Hematopoietic multipotent progenitor cell (in vitro differentiated cells): ENCODE measurements around the gene TUBGCP3. TPM values are rescaled to one million over a fixed set of nuclear protein-coding genes. Genes with fewer than 3 reads are reported as not detected.
"Not testable (repeated sequence)": the region's sequence is repeated elsewhere in the genome, so short reads cannot be mapped to it uniquely, and the experiment has no call there.

Source experiments
- DNase-seq, 3 donors: peaks; one replicate each; pipeline ENCODE4 v3.0.0-alpha.2; 2011 to 2015; ENCODE audit warnings: low read depth in 2 of 3, low spot score in 2 of 3
- total RNA-seq: library from RNA; depleted of rRNA; stranded (reverse); fragments of >200 nt; gene quantifications from one replicate; pipeline ENCODE4 v1.2.3, GENCODE V29; 2012

TUBGCP3 gene
- total RNA-seq, 1 donor: 40.4 TPM

- no peak for DNase-seq
These were observed 8.6 kb downstream of the TUBGCP3 start for GRCh38 chr13:112579310-112579843.

DNA sequence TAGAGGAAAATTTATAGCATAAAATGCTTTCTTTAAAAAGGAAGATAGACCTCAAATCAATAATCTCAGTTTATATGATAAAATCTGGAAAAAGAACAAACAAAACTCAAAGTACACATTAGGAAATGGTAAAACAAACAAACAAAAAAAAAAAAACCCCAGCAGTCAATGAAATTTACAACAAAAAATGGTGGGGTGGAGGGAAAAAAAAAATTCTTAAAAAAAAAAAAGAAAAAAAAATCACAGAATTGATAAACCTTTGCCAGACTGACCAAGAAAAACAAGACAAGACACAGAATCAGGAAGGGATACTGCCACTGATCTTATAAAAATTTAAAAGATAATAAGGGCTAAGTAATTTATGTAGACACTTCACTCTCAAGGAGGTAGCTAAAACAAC lies 11.2 kb downstream of the TUBGCP3 start:
- DNase-seq: no peak

DNA sequence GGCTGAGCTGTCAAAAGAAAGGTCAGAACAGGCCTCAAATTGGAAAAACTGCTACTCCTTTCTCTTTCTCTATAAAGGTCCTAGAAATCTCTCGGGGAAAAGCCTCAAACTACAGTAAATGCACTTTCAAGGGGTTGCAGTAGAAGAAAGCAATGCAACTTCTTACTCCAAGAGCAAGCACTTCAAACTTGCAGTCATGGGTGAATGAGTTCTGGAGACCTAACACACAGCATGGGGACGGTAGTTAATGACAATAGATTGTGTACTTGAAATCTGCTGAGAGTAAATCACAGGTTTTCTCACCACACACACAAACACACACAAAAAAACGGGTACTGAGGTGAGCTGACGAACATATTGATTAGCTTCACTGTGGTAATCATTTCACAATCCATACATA lies 11.8 kb downstream of the TUBGCP3 start:
- DNase-seq: no peak

- DNase-seq: no peak
These were observed 12.3 kb downstream of the TUBGCP3 start for GRCh38 chr13:112575675-112576074.

- DNase-seq: peak in 2 of 3 donors; percentile 26 to 32
These were observed 12.9 kb downstream of the TUBGCP3 start for GRCh38 chr13:112574834-112575613.

DNA sequence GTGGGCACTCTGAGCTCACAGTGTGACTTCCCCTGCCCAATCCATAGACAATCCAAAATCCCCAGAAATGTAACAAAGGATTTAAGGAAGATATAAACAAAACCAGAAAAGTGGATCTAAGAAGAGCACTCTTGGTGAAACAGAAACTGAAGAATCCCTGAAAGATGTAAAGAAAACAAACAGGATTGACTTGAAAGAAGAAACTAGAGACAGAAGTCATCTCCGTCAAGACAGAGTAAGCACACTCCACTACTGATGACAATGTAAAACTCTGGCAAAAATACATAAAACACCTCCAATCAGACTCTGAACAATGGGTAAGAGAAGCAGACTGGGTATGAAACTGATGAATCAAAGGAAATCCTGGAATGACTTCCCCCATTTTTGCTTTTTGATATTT lies 13.5 kb downstream of the TUBGCP3 start:
- peak in 1 of 3 donors; percentile 10 for DNase-seq

- no peak for DNase-seq
These were observed 14.2 kb downstream of the TUBGCP3 start for GRCh38 chr13:112573710-112574109.

GRCh38 chr13:112572366-112572765 lies 15.6 kb downstream of the TUBGCP3 start:
- no peak for DNase-seq

- no peak for DNase-seq
These were observed 18.1 kb downstream of the TUBGCP3 start for GRCh38 chr13:112569821-112570220.

DNA sequence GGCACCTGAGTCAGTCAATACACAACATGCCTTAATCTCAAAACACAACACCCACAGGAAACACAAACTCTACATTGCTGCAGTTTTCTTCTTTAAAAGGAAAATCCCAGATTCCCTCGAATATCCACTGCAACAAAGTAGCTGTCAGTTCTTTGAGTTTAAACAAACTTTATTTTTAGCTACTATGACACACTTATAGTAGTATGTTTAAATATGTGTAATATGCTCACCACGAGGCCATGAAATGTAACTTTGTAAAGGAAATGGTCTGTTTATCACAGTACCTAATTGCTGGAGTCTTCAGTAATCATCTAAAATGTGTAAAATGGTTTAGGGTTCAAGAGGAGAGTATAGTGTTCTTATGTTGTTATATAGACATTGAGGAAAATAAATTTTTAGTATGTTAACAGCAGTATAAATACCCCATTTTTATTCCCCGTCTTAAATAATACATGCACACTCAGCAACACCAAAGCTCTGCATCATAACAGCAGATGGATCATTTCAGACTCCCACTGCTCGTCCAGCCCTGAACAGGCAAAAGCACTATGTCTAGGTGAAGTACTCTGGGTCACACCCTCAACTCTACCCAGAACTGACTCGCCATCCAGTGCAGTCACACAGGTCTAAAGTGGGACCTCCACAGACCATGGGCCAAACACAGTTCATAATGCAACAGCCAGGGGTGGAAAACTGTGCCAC lies 20.6 kb downstream of the TUBGCP3 start:
- DNase-seq: no peak

GRCh38 chr13:112562786-112563383 lies 25.1 kb downstream of the TUBGCP3 start:
- DNase-seq: no peak

GRCh38 chr13:112562254-112562653 lies 25.7 kb downstream of the TUBGCP3 start:
- DNase-seq: no peak

DNA sequence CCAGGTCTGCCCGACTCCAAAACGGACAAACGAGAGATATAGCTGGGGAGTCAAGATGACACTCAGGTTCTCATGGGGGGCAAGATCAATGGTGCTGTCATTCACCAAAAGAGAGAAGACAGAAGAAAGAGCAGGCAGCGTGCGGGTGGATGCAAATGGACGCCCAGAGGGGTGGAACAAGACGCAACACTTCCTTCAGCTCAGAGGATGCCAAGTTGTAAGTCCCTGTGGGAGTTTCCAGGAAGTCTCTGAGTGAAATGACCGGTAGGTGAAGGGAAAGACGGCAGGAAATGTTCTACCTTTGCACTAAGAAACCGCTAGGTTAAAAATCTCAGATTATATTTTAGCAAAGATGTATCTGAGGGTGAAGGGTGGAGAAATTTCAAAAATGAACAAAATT lies 26.5 kb downstream of the TUBGCP3 start:
- DNase-seq: no peak

DNA sequence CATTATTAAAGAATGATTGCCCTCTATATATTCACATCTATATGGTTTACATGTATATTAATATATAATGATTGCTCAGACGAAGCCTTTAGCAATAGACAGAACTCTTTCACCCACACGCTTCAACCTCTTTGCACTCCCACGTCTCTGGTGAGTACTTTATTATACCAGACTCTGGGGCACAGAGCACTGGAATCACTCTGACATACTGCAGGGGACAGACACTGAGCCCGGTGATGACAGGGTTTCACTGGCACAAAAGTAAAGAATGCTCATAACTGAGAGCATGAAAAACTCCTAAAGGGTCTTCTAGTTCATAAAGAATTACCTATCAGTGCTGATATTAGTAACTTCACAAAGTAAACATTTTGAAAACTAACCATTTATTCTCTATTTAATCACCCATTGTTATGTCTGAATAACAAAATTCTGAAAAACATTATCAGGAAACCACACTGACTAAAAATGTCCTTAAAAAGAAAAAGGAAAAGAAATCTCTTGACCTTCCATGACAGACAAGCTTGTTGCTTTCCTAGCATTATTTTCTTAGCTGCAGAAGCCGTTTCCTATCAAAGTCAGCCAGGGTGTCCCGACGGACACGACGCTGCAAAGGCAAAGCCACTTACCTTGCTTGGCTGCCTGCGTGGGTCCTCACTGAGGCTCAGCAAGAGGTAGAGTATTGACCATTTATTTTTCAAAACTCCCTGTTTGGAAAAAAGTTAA lies 29.1 kb downstream of the TUBGCP3 start:
- DNase-seq: no peak

DNA sequence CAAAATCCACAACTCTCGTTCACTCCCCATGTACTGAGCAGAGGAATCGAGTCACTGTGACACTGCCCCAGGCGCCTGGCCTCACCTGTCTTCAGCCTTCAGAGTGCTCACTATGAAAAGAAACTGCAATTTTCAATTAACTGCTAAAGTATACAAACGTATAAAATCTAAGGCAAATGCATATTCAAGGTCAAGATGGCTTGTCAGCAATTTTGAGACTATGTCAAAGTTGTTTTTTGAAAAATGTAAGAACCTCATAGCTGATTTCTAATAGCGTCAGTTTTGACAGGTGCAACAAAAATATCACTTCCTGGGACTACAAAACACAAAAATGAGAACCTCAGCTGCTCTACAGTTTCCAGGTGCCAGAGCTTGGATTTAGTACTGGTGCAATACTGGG lies 31.4 kb downstream of the TUBGCP3 start:
- DNase-seq: no peak

GRCh38 chr13:112554214-112554850 lies 33.6 kb downstream of the TUBGCP3 start:
- no peak for DNase-seq

- DNase-seq: not testable (repeated sequence)
These were observed 39.0 kb downstream of the TUBGCP3 start for GRCh38 chr13:112548975-112549374.

DNA sequence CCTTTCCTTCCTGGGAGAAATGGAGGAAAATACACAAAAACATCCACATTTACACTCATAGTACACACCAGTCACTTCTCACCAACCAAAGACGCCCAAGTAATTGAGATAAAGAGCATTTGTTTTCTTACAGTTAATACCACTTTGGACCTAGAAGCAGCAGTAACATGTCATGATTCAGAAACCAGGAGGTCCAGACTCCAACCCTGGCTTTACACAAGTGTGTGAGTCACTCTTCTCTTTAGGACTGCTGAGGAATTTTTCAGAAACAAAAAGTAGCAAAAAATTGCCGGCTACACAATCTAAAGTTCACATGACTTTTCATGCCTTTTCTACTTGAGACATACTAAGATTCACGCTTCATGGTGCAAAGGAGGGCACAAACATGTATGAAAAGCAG lies 42.1 kb downstream of the TUBGCP3 start:
- no peak for DNase-seq

GRCh38 chr13:112532837-112533745 lies 54.9 kb downstream of the TUBGCP3 start:
- peak in 2 of 3 donors; percentile 74 to 80 for DNase-seq
